Small intestine (tissue), 7 donors: ENCODE data around the gene TCF19. TPM values are rescaled to one million over a fixed set of nuclear protein-coding genes. Genes with fewer than 3 reads are reported as not detected.

Source experiments
- DNase-seq, 2 donors: peaks; one replicate each; pipeline versions ENCODE4 v3.0.0 to v3.0.0-alpha.2; 2013
- FAIRE-seq: peaks from 2 replicates; lab custom pipeline; 2012; peaks lifted over from hg19 to GRCh38; lab: Jason Lieb, UNC
- H3K27ac ChIP-seq, 3 donors: one replicate each; pipeline ENCODE4 v1.5.1; 2013; ENCODE audit warnings: low read length in 2 of 3, mild to moderate bottlenecking in 2 of 3, control low read depth in 1 of 3, inconsistent platforms in 1 of 3, low read depth in 1 of 3, moderate library complexity in 1 of 3
- H3K27me3 ChIP-seq, 3 donors: one replicate each; pipeline ENCODE4 v1.6.1; 2013; ENCODE audit warnings: low read length in 3 of 3, inconsistent platforms in 1 of 3; ENCODE audit not compliant: control insufficient read depth in 3 of 3, insufficient read depth in 3 of 3
- H3K36me3 ChIP-seq, 3 donors: one replicate each; pipeline ENCODE4 v1.6.1; 2013; ENCODE audit warnings: low read length in 3 of 3, inconsistent platforms in 1 of 3, low read depth in 1 of 3, mild to moderate bottlenecking in 1 of 3, moderate library complexity in 1 of 3; ENCODE audit not compliant: control insufficient read depth in 3 of 3, insufficient read depth in 2 of 3
- H3K4me1 ChIP-seq, 3 donors: one replicate each; pipeline ENCODE4 v1.6.1; 2013; ENCODE audit warnings: low read length in 2 of 3, inconsistent platforms in 1 of 3, low read depth in 1 of 3, mild to moderate bottlenecking in 1 of 3, moderate library complexity in 1 of 3; ENCODE audit not compliant: control insufficient read depth in 3 of 3, insufficient read depth in 2 of 3
- H3K4me3 ChIP-seq, 3 donors: one replicate each; pipeline ENCODE4 v1.5.1; 2013; ENCODE audit warnings: low read length in 3 of 3, control low read depth in 1 of 3, inconsistent platforms in 1 of 3, low read depth in 1 of 3, mild to moderate bottlenecking in 1 of 3, moderate library complexity in 1 of 3
- H3K9me3 ChIP-seq, 2 donors: one replicate each; pipeline ENCODE4 v1.6.1; 2013; ENCODE audit warnings: low read depth in 1 of 2, low read length in 1 of 2; ENCODE audit not compliant: control insufficient read depth in 2 of 2, insufficient read depth in 1 of 2
- WGBS, 3 donors: extraction: QIAGEN DNeasy Blood & Tissue Kit; methylation state at CpG; one replicate each; pipeline ENCODE4 v1.1.7; 2013; 5-methylcytosine and 5-hydroxymethylcytosine counted together
- polyA plus RNA-seq, 4 donors: library from polyadenylated mRNA; stranded (reverse) in 3 of 4; unstranded in 1 of 4; fragments of 200-250 nt in 3 of 4; fragments of 120-200 nt in 1 of 4; gene quantifications; one replicate each; pipeline versions ENCODE4 v1.2.1 to v1.2.3, GENCODE V29; 2013
- donor health status: healthy with polysubstance abuse.
- donor health status: control.
- donor health status: control.
- donor health status: Bipolar disorder and iron deficiency.
- donor health status: healthy.

The TCF19 gene
- polyA plus RNA-seq, 4 donors: 1.8 to 12.8 (median 4.9) TPM

- no peaks in the 10 kb centered on the region for H3K9me3 ChIP-seq
- H3K27ac ChIP-seq: no peak within 1 kb of the TSS
- H3K4me3 ChIP-seq: peak within 1 kb of the TSS in 1 of 3 donors; percentile 21
These were observed 19.4 kb upstream of the TCF19 start, which contains the start of gene PSORS1C2 for GRCh38 chr6:31138982-31139381. Gene PSORS1C2, minus strand, starts transcription at chr6:31139066. Its CDS starts 40 bp downstream, at chr6:31139026.

GRCh38 chr6:31139599-31139998 is 18.8 kb upstream of the TCF19 start:
- no peak overlapping the region for H3K4me3 ChIP-seq
- H3K9me3 ChIP-seq: no peaks in the 10 kb centered on the region
- H3K27ac ChIP-seq: no peak overlapping the region
- peaks cover 0 to 9% (median 3%) of the 10 kb centered on the region in 3 donors for H3K4me1 ChIP-seq
- peaks cover 0 to 18% (median 0%) of the 10 kb centered on the region in 3 donors for H3K36me3 ChIP-seq
- WGBS, 3 donors: 45 to 67% (median 50%) methylated on average over 4 of the region's 4 CpGs
- DNase-seq (no peak), FAIRE-seq (no peak)
- H3K27me3 ChIP-seq: no peaks in the 10 kb centered on the region

More at GRCh38 chr6:31138982-31139381, 19.4 kb upstream of the TCF19 start, which contains the start of gene PSORS1C2:
- Histone ChIP-seq H3K36me3 (peaks cover 0 to 12% (median 0%) of the 10 kb centered on the region in 3 donors), H3K4me1 (peaks cover 0 to 6% (median 3%) of the 10 kb centered on the region in 3 donors), H3K27me3 (no peaks in the 10 kb centered on the region)
- DNase-seq (no peak), FAIRE-seq (no peak)
- 79 to 86% (median 83%) methylated on average over 4 of the region's 4 CpGs for WGBS, 3 donors

DNA sequence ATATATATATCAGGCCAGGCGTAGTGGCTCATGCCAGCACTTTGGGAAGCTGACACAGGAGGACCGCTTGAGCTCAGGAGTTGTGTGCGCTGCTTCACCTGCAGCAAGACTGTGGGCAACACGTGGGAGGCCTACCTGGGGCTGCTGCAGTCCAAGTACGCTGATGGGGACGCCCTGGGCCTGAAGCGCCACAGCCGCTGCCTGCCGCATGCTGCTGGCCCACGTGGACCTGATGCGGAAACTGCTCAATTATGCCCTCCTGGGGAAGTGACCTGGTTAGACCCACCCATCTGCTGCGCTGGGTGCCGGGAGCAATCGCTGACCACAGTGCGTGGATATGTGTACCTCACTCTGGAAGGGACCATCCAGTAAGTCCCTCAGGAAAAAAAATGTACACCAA is 17.7 kb upstream of the TCF19 start:
- 84 to 88% (median 86%) methylated on average over 14 to 15 of the region's 15 CpGs for WGBS, 3 donors
- no peak for FAIRE-seq
- no peak overlapping the region for H3K4me3 ChIP-seq

GRCh38 chr6:31142361-31142761 is 16.0 kb upstream of the TCF19 start:
- Histone ChIP-seq H3K27ac (no peak overlapping the region), H3K27me3 (no peaks in the 10 kb centered on the region), H3K4me1 (peaks cover 0 to 9% (median 5%) of the 10 kb centered on the region in 3 donors), H3K9me3 (no peaks in the 10 kb centered on the region), H3K4me3 (no peak overlapping the region), H3K36me3 (peaks cover 0 to 32% (median 0%) of the 10 kb centered on the region in 3 donors)
- 49 to 82% (median 75%) methylated on average over 2 of the region's 2 CpGs for WGBS, 3 donors
- DNase-seq (no peak), FAIRE-seq (no peak)

More for the DNA sequence above, 17.7 kb upstream of the TCF19 start:
- no peak for DNase-seq
- H3K4me1 ChIP-seq: peaks cover 0 to 9% (median 5%) of the 10 kb centered on the region in 3 donors
- no peaks in the 10 kb centered on the region for H3K27me3 ChIP-seq
- H3K27ac ChIP-seq: no peak overlapping the region
- H3K36me3 ChIP-seq: peaks cover 0 to 28% (median 0%) of the 10 kb centered on the region in 3 donors
- no peaks in the 10 kb centered on the region for H3K9me3 ChIP-seq

DNA sequence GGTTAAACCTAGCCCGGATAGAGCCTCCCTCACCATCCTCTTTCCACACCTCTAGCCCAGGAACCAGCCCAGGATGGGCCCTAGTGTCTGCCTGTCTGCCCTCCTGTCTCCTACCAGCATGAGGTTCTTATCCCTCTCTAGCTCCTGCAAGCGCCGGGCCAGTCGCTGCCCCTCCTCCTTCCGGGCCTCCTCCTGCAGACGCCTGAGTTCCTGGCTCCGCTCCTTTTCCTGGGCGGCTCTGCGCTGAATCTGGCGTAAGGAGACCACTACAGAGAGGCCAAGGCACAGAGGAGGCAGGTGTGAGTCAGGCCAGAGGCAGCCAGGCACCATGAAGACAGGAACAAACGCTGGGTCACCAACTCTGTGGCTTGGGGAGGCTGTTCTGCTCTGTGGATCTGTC is 15.2 kb upstream of the TCF19 start:
- Histone ChIP-seq H3K27me3 (no peaks in the 10 kb centered on the region), H3K4me3 (no peak overlapping the region), H3K9me3 (no peaks in the 10 kb centered on the region), H3K4me1 (peaks cover 0 to 5% (median 3%) of the 10 kb centered on the region in 3 donors), H3K36me3 (peaks cover 0 to 34% (median 0%) of the 10 kb centered on the region in 3 donors), H3K27ac (peak overlapping the region in 2 of 3 donors; percentile 41 to 95)
- 46 to 55% (median 49%) methylated on average over 11 of the region's 11 CpGs for WGBS, 3 donors
- FAIRE-seq (no peak), DNase-seq (no peak)

- Histone ChIP-seq H3K4me3 (peak overlapping the region in 1 of 3 donors; percentile 31), H3K36me3 (peaks cover 0 to 42% (median 0%) of the 10 kb centered on the region in 3 donors), H3K27me3 (no peaks in the 10 kb centered on the region), H3K27ac (peak overlapping the region; percentile 4 to 95 (median 86)), H3K4me1 (peaks cover 0 to 5% (median 3%) of the 10 kb centered on the region in 3 donors), H3K9me3 (no peaks in the 10 kb centered on the region)
- WGBS, 3 donors: 16 to 63% (median 39%) methylated on average over 18 of the region's 18 CpGs
- FAIRE-seq: no peak
- DNase-seq: peak; percentile 47 to 95
These were observed 14.0 kb upstream of the TCF19 start for GRCh38 chr6:31144296-31144969.

- Histone ChIP-seq H3K4me3 (peak overlapping the region in 1 of 3 donors; percentile 31), H3K4me1 (peaks cover 0 to 5% (median 3%) of the 10 kb centered on the region in 3 donors), H3K36me3 (peaks cover 0 to 44% (median 0%) of the 10 kb centered on the region in 3 donors), H3K27ac (peak overlapping the region in 2 of 3 donors; percentile 86 to 95), H3K27me3 (no peaks in the 10 kb centered on the region), H3K9me3 (no peaks in the 10 kb centered on the region)
- peak in 1 of 2 donors; percentile 88 for DNase-seq
- 23 to 61% (median 46%) methylated on average over 11 of the region's 11 CpGs for WGBS, 3 donors
- FAIRE-seq: no peak
These were observed 13.4 kb upstream of the TCF19 start for GRCh38 chr6:31144970-31145340.

DNA sequence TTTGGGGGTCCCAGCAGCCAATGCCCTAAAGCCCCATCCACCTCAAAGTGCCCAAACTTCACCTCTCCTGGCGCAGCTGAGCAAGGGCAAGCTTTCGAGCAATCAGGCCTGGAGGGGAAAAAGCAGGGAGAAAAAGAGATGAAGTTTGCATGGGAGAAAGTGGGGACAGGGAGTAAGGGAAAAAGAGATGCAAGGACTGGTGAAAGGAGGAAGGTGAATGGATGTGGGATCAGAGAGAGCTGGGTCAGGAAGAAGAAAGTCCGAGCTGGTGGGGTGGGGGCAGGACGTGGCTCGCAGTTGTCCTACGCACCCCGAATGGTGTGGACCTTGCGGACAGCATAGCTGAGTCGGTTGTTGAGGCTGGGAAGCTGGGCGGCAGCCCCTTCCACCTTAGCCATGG is 13.0 kb upstream of the TCF19 start:
- Histone ChIP-seq H3K4me3 (no peak overlapping the region), H3K9me3 (no peaks in the 10 kb centered on the region), H3K4me1 (peaks cover 0 to 5% (median 3%) of the 10 kb centered on the region in 3 donors), H3K27ac (peak overlapping the region in 2 of 3 donors; percentile 86 to 95), H3K27me3 (no peaks in the 10 kb centered on the region), H3K36me3 (peaks cover 0 to 48% (median 0%) of the 10 kb centered on the region in 3 donors)
- WGBS, 3 donors: 49 to 76% (median 68%) methylated on average over 10 of the region's 10 CpGs
- FAIRE-seq (no peak), DNase-seq (no peak)
